Loucy (cell line): ENCODE measurements around the gene SPACA9.

Experiments
- EZH2phosphoT487 ChIP-seq: fragments of 200-600 bp; IDR thresholded peaks from 2 replicates; pipeline ENCODE4 v1.6.1; 2018; ENCODE audit warnings: antibody characterized with exemption, mild to moderate bottlenecking, moderate library complexity, borderline replicate concordance
- TF ChIP-seq, protein P1 (sequence below): fragments of 200-600 bp; sonication (generic); conservative IDR thresholded peaks from 2 replicates; pipeline ENCODE4 v1.5.1; 2014; ENCODE audit warnings: mild to moderate bottlenecking, antibody characterized with exemption, low read length

DNA sequence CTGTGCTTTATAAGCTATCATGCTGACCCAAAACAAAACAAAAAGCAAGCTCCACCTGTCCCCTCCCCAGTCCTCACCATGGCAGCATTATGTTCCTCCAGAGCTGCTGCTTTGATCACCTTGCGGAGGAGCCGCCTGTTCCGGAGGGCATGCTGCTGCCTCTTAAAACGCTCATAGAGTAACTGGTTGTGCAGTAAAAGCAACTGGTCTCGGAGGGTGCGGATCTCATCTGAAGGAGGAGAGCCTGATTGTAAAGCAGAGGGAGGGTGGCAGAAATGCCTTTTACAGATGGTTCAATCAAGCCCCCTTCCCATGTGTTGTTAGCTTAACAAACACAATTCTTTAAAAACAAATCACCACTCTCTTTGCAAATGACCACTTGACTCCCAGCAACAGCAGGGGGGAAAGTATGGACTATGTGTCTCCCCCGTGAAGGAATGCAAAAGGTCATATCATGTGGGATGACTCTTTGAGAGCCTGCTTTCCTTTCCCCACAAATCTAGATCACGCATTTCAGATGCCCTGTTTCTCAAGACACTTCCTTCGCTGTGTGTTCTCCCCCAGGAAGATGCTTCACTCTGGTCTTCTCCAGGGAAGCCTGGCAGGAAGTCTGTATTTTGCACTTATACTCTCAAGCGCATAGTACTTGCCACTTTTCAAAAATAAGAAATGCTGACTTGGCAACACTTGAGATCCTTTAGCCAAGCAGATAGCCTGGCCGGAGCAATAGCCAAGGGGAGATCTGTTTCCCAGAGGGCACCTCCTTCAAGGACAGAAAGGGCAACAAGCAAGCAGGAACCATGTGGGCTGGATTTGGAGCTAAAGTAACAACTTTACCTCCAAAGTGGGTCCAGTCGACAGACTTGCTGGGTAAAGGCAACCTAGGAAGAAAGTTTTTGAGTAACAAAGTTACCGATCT, 25.1 kb downstream of the SPACA9 start:
- TF ChIP-seq, protein P1, sequence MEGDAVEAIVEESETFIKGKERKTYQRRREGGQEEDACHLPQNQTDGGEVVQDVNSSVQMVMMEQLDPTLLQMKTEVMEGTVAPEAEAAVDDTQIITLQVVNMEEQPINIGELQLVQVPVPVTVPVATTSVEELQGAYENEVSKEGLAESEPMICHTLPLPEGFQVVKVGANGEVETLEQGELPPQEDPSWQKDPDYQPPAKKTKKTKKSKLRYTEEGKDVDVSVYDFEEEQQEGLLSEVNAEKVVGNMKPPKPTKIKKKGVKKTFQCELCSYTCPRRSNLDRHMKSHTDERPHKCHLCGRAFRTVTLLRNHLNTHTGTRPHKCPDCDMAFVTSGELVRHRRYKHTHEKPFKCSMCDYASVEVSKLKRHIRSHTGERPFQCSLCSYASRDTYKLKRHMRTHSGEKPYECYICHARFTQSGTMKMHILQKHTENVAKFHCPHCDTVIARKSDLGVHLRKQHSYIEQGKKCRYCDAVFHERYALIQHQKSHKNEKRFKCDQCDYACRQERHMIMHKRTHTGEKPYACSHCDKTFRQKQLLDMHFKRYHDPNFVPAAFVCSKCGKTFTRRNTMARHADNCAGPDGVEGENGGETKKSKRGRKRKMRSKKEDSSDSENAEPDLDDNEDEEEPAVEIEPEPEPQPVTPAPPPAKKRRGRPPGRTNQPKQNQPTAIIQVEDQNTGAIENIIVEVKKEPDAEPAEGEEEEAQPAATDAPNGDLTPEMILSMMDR: no peak
- no peak for TF ChIP-seq EZH2phosphoT487
